TTC549 (cell line): ENCODE data around the gene UBE2V1.
"Not testable (repeated sequence)": the region's sequence is repeated elsewhere in the genome, so short reads cannot be mapped to it uniquely, and the experiment has no call there.

Experiments
- FAIRE-seq: peaks from 2 replicates; lab custom pipeline; 2012; peaks lifted over from hg19 to GRCh38; lab: Jason Lieb, UNC

Gene UBE2V1

DNA sequence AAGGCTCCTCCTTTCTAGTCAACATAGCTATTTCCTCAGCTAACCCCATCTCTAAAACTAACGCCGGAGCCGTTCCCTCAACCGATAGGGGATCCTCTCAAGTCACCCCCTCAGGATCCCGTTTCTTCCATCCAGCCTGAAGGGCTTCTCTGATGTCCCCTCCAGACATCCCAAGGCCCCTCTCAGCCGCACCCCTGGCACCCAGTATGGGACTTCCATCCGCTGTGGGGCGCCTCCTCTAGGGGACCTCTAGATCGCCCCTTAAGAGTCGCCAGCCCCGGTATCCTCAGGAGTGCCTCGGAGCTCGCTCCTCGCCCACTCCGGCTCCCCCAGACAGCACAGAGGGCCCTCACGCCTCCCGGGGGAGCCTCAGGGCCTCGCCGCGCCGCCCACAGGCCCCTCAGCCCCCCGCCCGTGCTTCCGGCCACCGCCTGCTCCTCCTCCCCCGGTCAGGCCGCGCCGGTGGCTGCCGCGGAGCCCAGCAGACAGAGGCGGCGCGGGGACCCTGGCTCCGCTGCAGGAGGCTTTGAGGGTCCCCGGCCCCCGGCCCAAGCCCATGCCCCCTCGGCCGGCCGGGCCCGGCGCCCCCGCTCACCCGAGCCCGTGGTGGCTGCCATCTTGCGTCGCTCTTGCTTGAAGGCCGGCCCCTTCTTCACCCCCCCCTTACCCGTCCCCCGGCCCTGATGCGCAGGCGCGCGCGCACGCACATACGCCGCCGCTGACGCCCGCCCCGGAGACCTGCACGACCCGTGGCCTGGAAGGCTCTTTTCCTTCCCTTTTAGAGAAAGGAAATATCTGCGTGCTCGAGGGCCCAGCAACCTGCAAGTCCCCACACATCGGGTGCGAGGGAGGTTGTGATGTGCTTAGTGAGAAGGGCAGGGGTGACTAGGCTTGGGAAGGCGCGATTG is at the start of gene UBE2V1:
Gene UBE2V1 (minus strand): TSS at position 639 of the 908 bp plus-strand sequence. CDS start 22 bp downstream, at position 617.
- no peak for FAIRE-seq

- not testable (repeated sequence) for FAIRE-seq
Measured at GRCh38 chr20:50161494-50161893, 48.5 kb upstream of the UBE2V1 start.

DNA sequence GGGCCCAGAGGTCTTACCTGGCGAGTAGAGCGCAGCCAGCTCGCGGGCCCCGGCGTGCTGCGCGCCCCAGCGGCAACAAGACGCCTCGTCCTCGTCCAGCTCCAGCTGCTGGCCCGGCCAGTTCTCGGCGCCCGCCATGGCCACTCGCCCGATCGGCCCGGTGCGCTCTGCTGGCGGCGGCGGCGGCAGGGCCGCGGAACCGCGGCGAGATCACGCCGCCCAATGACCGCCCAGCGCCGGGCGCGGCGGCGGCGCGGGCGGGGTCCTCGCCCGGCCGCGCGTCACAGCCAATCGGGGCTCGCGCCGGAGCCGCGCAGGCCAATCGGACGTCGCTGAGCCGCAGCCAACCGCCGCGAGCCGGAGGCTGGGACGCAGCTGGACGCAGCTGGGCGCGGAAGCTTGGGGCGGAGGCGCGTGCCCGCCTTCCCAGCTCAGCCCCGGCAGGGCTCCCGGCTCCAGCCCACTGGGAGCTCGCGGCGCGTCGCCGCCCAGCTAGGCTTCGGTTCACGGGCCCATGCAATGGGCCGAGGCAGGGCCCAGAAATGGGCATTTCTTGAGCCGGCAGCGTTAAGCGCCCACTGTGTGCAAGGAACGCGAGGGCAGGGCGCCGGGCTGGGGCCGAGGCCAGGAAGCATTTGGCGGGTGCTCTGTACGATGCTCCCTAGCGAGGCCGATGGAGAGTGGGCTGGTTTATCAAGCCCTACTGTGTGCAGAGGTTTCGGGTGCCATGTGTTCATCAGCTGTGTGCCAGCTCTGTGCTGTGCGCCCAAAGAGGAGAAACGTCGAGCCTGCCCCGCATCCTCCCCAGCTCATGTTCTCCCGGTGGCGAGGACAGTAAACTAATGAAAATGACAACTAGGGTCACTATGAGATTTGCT is 40.8 kb upstream of the UBE2V1 start, which contains the start of gene PEDS1:
Gene PEDS1 (minus strand): TSS at position 224 of the 878 bp plus-strand sequence. CDS start 86 bp downstream, at position 138.
- FAIRE-seq: no peak

GRCh38 chr20:50153153-50153499 is 40.2 kb upstream of the UBE2V1 start:
- no peak for FAIRE-seq

DNA sequence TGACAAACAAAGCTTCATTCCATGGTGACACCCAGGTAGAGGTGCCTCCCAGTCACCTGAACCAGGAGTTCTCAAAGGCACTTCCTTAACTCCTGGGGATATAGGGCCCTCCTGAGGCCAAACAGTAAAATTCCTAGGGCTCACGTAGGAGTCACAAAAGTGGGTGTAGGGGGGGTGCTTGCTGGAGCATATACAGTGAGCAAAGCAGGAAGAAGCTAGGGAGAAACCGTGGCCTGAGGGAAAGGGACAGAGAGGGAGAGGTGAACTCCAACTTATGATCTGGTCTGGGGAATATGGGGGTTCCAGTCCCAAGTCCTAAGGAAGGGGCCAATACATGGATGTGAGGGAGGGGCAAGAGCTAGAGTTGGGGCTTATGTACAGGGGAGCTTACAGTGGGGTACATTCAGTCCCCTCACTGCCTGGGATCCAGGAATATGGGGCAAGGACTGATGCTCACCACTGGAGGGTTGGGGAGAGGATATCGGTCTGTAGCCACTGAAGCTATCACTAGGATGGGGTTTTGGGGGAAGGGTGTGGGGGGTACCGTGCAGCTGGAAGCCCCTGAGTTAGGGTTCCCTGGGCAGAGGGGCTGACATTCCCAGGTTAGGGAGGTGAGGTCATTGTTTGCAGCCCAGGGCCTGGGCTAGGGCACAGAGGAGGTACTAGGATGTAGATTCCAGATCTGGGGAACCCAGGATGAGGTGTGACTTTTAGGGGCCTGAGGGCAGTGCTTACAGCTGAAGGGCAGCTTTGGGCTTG is 39.6 kb upstream of the UBE2V1 start:
- no peak for FAIRE-seq

GRCh38 chr20:50151034-50151743 is 38.2 kb upstream of the UBE2V1 start:
- no peak for FAIRE-seq

GRCh38 chr20:50149481-50150254 is 36.7 kb upstream of the UBE2V1 start:
- no peak for FAIRE-seq

DNA sequence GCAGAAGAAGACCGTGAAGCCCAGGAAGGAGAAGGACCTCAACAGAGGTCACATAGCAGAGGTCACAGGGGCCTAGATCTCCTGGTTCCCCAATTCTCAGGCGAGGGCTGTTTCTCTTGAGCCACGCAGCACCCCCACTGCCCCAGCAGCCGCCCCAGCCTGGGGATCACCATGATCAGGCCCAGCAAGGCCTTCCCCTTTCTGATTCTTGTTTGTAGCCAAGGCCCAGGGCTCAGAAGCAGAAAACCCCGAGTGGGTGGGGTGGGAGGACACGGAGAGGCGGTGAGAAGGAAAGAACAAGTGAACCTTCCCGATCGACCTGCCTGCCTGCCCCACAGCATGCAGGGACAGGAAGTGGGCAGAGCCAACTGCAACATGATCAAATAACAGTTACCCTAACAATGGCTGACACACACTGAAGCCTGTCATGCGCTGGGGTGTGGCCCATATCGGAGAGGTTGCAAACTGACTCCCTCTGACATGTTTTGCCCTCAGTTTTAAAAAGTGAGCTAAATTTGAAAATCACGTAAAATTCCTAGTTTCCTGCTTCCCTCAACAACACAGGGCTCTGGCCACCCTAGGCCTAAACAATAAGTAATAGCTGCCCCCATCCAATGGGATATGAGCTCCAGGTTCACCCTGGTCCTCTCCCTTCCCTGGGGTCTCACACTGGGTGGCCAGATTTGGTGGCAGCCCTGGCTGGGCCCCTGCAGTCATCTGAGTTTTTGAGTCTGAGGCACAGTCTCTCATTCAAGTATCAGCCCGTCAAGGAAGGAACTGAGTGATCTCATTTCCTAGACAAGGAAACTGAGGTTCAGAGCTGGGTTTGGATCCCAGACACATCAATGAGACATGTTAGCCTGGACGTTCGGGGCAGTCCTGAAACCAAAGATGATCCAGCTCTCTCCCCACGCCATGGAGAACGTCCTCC is 34.0 kb upstream of the UBE2V1 start:
- no peak for FAIRE-seq

- FAIRE-seq: no peak
Measured at GRCh38 chr20:50146214-50146613, 33.3 kb upstream of the UBE2V1 start.

DNA sequence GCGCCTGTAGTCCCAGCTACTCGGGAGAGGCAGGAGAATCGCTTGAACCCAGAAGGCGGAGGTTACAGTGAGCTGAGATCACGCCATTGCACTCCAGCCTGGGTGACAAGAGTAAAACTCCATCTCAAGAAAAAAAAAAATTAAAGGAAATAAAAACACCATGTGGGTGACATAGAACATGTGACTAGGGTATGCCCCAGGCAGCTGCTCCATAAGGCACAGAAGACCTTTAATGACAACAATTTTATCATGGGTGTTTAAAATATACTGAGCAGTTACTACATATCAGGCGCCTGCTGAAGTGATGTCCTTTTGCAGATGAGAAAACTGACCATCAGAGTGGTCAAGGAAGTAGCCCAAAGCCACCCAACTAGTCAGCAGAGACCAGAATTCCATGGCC is 32.6 kb upstream of the UBE2V1 start:
- no peak for FAIRE-seq

DNA sequence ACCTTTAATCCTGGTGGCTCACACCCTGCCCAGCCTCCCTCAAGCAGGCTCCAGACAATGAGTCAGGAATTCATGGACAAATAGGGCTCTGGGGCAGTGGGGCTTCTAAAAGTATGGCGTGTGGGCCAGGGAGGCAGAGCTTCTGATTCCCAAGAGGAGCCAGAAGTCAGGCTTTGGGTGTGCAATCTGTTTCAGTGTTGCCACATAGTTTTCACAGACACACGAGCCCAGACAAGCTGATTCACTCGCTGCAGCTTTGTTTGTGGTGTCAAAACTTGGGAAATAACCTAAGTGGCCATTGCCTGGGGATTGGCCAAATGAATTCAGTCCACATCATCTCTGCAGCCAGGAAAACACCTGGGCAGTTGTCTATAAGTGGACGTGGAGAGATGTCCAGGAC is 31.4 kb upstream of the UBE2V1 start:
- no peak for FAIRE-seq

GRCh38 chr20:50142812-50143211 is 29.9 kb upstream of the UBE2V1 start:
- no peak for FAIRE-seq

DNA sequence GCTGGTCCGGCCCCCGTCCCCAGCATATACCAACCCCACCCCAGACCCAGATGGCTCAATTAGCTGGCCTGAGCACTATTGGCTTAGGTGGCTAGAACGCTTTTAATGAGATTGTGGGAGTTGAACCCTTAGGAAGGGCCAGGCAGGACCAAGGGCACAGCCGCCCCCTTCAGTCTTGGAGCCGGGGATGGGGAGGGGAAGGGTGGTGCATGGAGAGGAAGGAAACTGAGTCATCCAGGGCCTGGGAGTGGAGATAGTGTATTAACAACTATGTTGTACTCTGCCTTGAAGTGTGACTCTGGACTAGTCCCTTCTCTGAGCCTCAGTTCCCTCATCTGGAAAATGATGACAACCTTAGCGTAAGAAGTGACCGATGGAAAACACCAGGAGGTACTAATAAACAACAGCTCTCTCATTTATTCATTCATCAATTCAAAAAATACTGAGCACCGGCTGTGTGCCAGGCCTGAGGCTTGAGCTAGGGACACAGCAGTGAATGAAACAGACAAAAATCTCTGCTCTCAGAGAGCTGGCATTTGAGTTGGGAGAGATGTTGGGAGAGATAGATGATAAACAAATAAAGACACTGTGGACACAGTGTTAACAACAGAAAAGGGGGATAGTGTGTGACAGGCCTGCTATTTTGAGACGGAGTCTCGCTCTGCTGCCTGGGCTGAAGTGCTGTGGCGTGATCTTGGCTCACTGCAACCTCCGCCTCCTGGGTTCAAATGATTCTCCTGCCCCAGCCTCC is 29.0 kb upstream of the UBE2V1 start:
- no peak for FAIRE-seq

- FAIRE-seq: no peak
Measured at GRCh38 chr20:50141018-50141675, 28.2 kb upstream of the UBE2V1 start.

DNA sequence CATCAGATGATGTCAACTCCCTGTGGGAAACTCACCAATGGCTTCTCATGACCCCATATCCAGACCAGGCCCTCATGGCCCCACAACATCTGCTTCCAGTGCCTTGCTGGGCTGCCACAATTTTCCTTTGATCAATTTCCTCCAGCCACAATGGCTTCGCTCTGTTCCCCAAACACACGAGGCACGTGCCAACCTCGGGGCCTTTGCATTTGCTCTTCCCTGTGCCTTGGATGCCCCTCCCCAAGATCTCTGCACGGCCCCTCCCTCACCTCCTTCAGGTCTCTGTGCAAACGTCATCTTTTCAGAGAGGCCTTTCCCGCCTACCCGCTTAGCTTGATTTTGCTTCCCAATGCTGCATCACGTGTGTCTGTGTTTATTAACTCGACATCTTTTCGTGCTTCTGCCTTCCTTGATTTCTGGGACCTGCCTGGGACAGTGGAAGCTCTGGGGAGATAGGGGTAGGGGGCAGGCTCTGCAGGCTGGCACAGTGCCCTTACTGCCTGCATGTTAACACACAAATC is 27.4 kb upstream of the UBE2V1 start:
- FAIRE-seq: no peak

GRCh38 chr20:50138479-50139393 is 25.8 kb upstream of the UBE2V1 start:
- no peak for FAIRE-seq

GRCh38 chr20:50138120-50138478 is 25.1 kb upstream of the UBE2V1 start:
- no peak for FAIRE-seq
